VCaP (cell line): ENCODE measurements around the gene ANGPT4.

Source experiments
- H3K27ac ChIP-seq: fragments of 450-650 bp; 2 replicates; pipeline ENCODE4 v1.5.1; 2017
- TF ChIP-seq, protein P1 (sequence below): fragments of 450-650 bp; conservative IDR thresholded peaks from 2 replicates; pipeline ENCODE4 v1.5.1; 2017; ENCODE audit warnings: mild to moderate bottlenecking, moderate library complexity

The ANGPT4 gene

GRCh38 chr20:924639-925038 is 8.5 kb upstream of the ANGPT4 start:
- TF ChIP-seq, protein P1, sequence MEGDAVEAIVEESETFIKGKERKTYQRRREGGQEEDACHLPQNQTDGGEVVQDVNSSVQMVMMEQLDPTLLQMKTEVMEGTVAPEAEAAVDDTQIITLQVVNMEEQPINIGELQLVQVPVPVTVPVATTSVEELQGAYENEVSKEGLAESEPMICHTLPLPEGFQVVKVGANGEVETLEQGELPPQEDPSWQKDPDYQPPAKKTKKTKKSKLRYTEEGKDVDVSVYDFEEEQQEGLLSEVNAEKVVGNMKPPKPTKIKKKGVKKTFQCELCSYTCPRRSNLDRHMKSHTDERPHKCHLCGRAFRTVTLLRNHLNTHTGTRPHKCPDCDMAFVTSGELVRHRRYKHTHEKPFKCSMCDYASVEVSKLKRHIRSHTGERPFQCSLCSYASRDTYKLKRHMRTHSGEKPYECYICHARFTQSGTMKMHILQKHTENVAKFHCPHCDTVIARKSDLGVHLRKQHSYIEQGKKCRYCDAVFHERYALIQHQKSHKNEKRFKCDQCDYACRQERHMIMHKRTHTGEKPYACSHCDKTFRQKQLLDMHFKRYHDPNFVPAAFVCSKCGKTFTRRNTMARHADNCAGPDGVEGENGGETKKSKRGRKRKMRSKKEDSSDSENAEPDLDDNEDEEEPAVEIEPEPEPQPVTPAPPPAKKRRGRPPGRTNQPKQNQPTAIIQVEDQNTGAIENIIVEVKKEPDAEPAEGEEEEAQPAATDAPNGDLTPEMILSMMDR: no peak
- no peak overlapping the region for H3K27ac ChIP-seq

DNA sequence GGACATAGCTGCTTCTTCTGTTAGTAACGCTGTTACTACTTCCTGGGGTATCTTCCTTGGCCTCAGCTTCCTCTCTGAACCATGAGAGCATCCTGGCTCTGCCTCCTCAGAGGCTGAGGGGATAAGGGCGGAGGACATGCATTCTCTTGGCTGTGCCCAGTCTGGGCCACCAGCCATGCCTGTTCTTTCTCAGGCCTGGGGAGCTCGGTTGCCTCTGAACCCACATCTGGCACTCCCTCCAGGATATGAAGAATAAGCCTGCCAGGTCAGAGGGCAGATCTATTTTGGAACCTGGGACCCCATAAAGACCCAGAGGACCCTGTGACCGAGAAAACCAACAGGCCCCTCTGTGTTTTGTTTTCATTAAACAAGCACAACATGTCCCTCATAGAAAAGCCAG is 6.6 kb upstream of the ANGPT4 start:
- TF ChIP-seq, protein P1: no peak
- no peak overlapping the region for H3K27ac ChIP-seq

DNA sequence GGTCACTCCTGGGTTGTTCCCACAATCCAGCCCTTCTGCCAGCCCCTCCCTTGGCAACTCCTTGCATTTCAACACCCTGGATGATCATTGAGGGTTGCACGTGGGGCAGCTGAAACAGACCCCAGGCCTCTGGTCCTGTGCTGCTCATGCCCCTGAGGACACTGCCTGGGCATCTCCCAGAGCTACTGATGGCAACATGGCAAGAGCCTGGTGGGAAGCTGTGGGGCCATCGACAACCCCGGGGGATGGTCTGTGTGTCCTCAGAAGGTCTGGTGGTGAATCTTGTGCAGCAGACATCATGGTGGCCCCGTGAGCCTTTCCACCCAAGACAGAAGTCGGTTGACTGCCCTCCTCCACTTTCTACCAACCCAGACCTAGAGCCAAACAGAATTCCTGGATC is 4.9 kb upstream of the ANGPT4 start:
- TF ChIP-seq, protein P1: no peak
- H3K27ac ChIP-seq: no peak overlapping the region

DNA sequence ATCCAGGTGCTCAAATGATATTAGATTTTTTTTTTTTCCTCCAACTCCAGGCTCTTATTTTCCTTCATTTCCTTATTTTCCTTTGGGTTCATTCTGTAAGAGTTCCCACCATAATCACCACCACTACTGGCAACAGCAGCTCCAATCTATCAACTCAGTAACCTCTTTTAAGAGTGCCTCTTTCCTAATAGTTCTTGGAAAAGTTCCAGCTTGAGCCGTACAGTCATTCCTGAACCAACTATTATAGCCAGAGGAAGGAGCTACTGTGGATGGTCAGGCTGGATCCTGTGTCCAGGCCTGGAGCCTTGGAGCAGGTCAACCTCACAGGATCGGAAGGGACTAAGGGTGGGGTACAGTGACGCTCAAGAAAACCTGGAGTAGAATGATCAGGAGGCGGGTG is 4.2 kb upstream of the ANGPT4 start:
- TF ChIP-seq, protein P1: no peak
- H3K27ac ChIP-seq: no peak overlapping the region

DNA sequence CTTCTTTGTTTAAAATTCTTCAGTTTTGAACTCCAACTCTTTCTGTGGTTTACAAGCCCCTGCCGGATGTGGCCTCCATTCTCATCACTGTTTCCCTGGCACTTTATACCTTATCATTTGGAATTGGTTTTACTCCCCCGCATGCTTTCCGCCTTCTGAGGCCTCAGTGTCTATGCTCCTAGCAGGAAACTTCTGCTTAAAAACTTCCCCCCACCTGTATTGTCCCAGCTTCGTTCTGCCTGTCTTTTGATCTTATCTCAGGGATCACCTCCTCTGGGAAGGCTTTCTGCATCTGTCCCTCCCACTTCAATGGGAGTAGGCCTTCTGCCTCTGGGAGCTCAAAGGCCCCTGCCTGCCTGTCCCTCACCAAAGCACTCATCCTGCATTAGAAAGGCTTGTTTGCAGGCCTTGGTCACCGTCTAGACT is 3.4 kb upstream of the ANGPT4 start:
- TF ChIP-seq, protein P1: no peak
- no peak overlapping the region for H3K27ac ChIP-seq

DNA sequence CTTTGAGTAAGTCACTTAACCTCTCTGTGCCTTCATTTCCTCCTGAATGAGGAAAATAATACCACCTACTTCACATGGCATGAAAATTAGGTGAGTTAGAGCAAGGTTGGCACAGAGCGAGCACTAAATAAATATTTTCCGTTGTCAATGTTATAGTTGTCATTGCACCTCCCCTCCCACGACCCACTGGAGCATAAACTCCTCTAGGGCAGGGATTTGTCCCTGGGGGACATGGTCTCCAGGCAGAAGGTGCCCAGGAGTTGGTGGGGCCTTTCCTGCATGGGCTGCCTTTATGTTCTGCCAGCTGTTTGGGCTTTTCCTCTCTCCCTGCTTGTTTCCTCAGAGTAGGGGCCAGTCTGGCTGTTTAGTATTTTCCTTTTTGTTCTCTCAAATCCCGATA is 1.3 kb upstream of the ANGPT4 start:
- no peak overlapping the region for H3K27ac ChIP-seq

GRCh38 chr20:916825-917224 is 691 bp upstream of the ANGPT4 start:
- TF ChIP-seq, protein P1: no peak
- H3K27ac ChIP-seq: no peak overlapping the region

More for the DNA sequence above, 1.3 kb upstream of the ANGPT4 start:
- TF ChIP-seq, protein P1: no peak
